Measurements from ENCODE around the gene UBC.
"Not testable (repeated sequence)": the region's sequence is repeated elsewhere in the genome, so short reads cannot be mapped to it uniquely, and the experiment has no call there.

Gene UBC

GRCh38 chr12:124931528-124931927, 17.1 kb upstream of the UBC start:
- DNase-seq (ENCODE audit: low read depth in 1 of 2, low spot score in 1 of 2), result not testable (repeated sequence)

GRCh38 chr12:124930586-124930985, 16.1 kb upstream of the UBC start:
- DNase-seq (ENCODE audit: low read depth in 1 of 2, low spot score in 1 of 2), result no peak

- DNase-seq (ENCODE audit: low read depth in 1 of 2, low spot score in 1 of 2), result no peak
These were observed 15.4 kb upstream of the UBC start for GRCh38 chr12:124929649-124930419.

- DNase-seq (ENCODE audit: low read depth in 1 of 2, low spot score in 1 of 2), result no peak
These were observed 14.6 kb upstream of the UBC start for GRCh38 chr12:124928912-124929530.

- DNase-seq (ENCODE audit: low read depth in 1 of 2, low spot score in 1 of 2), result no peak
These were observed 13.9 kb upstream of the UBC start for GRCh38 chr12:124928095-124928911.

- peak; percentile 83 to 91 for DNase-seq (ENCODE audit: low read depth in 1 of 2, low spot score in 1 of 2)
These were observed 13.0 kb upstream of the UBC start for GRCh38 chr12:124927201-124928094.

- not testable (repeated sequence) for DNase-seq (ENCODE audit: low read depth in 1 of 2, low spot score in 1 of 2)
These were observed 11.3 kb upstream of the UBC start for GRCh38 chr12:124925782-124926181.

GRCh38 chr12:124925117-124925516, 10.7 kb upstream of the UBC start:
- no peak for DNase-seq (ENCODE audit: low read depth in 1 of 2, low spot score in 1 of 2)

- DNase-seq (ENCODE audit: low read depth in 1 of 2, low spot score in 1 of 2), result no peak
These were observed 9.7 kb upstream of the UBC start for GRCh38 chr12:124923905-124924734.

GRCh38 chr12:124921200-124922031, 7.0 kb upstream of the UBC start:
- peak in 1 of 2 donors; percentile 56 for DNase-seq (ENCODE audit: low read depth in 1 of 2, low spot score in 1 of 2)

- DNase-seq (ENCODE audit: low read depth in 1 of 2, low spot score in 1 of 2), result no peak
These were observed 6.0 kb upstream of the UBC start for GRCh38 chr12:124920353-124920935.

GRCh38 chr12:124919521-124920352, 5.3 kb upstream of the UBC start:
- no peak for DNase-seq (ENCODE audit: low read depth in 1 of 2, low spot score in 1 of 2)

GRCh38 chr12:124918622-124918988, 4.2 kb upstream of the UBC start:
- not testable (repeated sequence) for DNase-seq (ENCODE audit: low read depth in 1 of 2, low spot score in 1 of 2)

GRCh38 chr12:124917841-124918621, 3.6 kb upstream of the UBC start:
- DNase-seq (ENCODE audit: low read depth in 1 of 2, low spot score in 1 of 2), result no peak

GRCh38 chr12:124917135-124917840, 2.8 kb upstream of the UBC start:
- DNase-seq (ENCODE audit: low read depth in 1 of 2, low spot score in 1 of 2), result peak; percentile 76 to 80

GRCh38 chr12:124916374-124917134, 2.1 kb upstream of the UBC start:
- no peak for DNase-seq (ENCODE audit: low read depth in 1 of 2, low spot score in 1 of 2)
